GM23248 (cell line): Measurements from ENCODE around the gene ZNF541. TPM values are rescaled to one million over a fixed set of nuclear protein-coding genes. Genes with fewer than 3 reads are reported as not detected.

ENCODE experiments used
- DNase-seq: peaks from one replicate; pipeline ENCODE4 v3.0.0-alpha.2; 2015
- H2AFZ ChIP-seq: fragments of 200-600 bp; sonication (generic); 2 replicates; pipeline ENCODE4 v1.6.1; 2016; ENCODE audit warnings: antibody characterized with exemption
- H3F3A ChIP-seq: fragments of 200-600 bp; sonication (generic); 2 replicates; pipeline ENCODE4 v1.6.1; 2016; ENCODE audit warnings: mild to moderate bottlenecking, antibody characterized with exemption, mixed run types; ENCODE audit not compliant: insufficient read depth
- H3K27ac ChIP-seq: fragments of 200-600 bp; sonication (generic); 2 replicates; pipeline ENCODE4 v1.5.1; 2016; ENCODE audit warnings: mild to moderate bottlenecking
- H3K27me3 ChIP-seq: fragments of 200-600 bp; sonication (generic); replicated peaks from 2 replicates; pipeline ENCODE4 v1.6.1; 2016; ENCODE audit warnings: mild to moderate bottlenecking; ENCODE audit not compliant: insufficient read depth
- H3K36me3 ChIP-seq: fragments of 200-600 bp; sonication (generic); 2 replicates; pipeline ENCODE4 v1.6.1; 2016; ENCODE audit warnings: low read depth, mild to moderate bottlenecking
- H3K4me1 ChIP-seq: fragments of 200-600 bp; sonication (generic); 2 replicates; pipeline ENCODE4 v1.6.1; 2016; ENCODE audit warnings: mild to moderate bottlenecking; ENCODE audit not compliant: insufficient read depth
- H3K4me2 ChIP-seq: fragments of 200-600 bp; sonication (generic); one replicate; pipeline ENCODE4 v1.6.1; 2016; ENCODE audit warnings: mild to moderate bottlenecking; ENCODE audit not compliant: unreplicated experiment
- H3K4me3 ChIP-seq: fragments of 200-600 bp; sonication (generic); 2 replicates; pipeline ENCODE4 v1.5.1; 2016; ENCODE audit warnings: mild to moderate bottlenecking
- H3K79me2 ChIP-seq: fragments of 200-600 bp; sonication (generic); 2 replicates; pipeline ENCODE4 v1.6.1; 2016; ENCODE audit warnings: mild to moderate bottlenecking; ENCODE audit not compliant: insufficient read depth
- H3K9ac ChIP-seq: fragments of 200-600 bp; sonication (generic); 2 replicates; pipeline ENCODE4 v1.6.1; 2016; ENCODE audit warnings: mild to moderate bottlenecking
- H3K9me2 ChIP-seq: fragments of 200-600 bp; sonication (generic); 2 replicates; pipeline ENCODE4 v1.6.1; 2016; ENCODE audit warnings: mixed run types, mild to moderate bottlenecking, moderate library complexity; ENCODE audit not compliant: insufficient read depth
- H3K9me3 ChIP-seq: fragments of 200-600 bp; sonication (generic); one replicate; pipeline ENCODE4 v1.6.1; 2017; ENCODE audit warnings: low read depth
- H4K20me1 ChIP-seq: fragments of 200-600 bp; sonication (generic); 2 replicates; pipeline ENCODE4 v1.6.0; 2016; ENCODE audit not compliant: insufficient read depth
- EZH2 ChIP-seq: fragments of 200-600 bp; sonication (generic); IDR thresholded peaks from 2 replicates; pipeline ENCODE4 v1.6.1; 2018; ENCODE audit warnings: antibody characterized with exemption, mild to moderate bottlenecking; ENCODE audit not compliant: insufficient read depth, poor library complexity, severe bottlenecking
- EZH2phosphoT487 ChIP-seq: fragments of 200-600 bp; sonication (generic); IDR thresholded peaks from 2 replicates; pipeline ENCODE4 v1.6.1; 2018; ENCODE audit warnings: antibody characterized with exemption, moderate library complexity, mild to moderate bottlenecking, low read depth; ENCODE audit not compliant: insufficient read depth
- WGBS, 2 experiments: methylation state at CpG; one replicate each; pipeline ENCODE4 v1.1.6; 2015 to 2017; ENCODE audit warnings: low lambda C conversion rate in 2 of 2, low coverage in 1 of 2; ENCODE audit errors: missing lambda C conversion rate in 2 of 2; 5-methylcytosine and 5-hydroxymethylcytosine counted together
- in situ Hi-C: fragments of 300-500 bp; cut with MboI; formaldehyde crosslinking; loops from 2 replicates; pipeline ENCODE4 v1.15.0; 2020
- polyA plus RNA-seq: library from polyadenylated mRNA; unstranded; fragments of >200 nt; fragmentation: Nextera tagmentation; extraction: Ambion mirVana; gene quantifications from 2 replicates; pipeline ENCODE4 v1.2.1, GENCODE V29; 2016
- total RNA-seq: library from RNA; depleted of rRNA; stranded (reverse); fragments of >200 nt; shearing (Covaris generic); gene quantifications from 2 replicates; pipeline ENCODE4 v1.2.3, GENCODE V29; 2014

ZNF541 gene
- total and polyA plus RNA-seq, 2 experiments from 2014 or later: 0.15 TPM; not detected in 1

DNA sequence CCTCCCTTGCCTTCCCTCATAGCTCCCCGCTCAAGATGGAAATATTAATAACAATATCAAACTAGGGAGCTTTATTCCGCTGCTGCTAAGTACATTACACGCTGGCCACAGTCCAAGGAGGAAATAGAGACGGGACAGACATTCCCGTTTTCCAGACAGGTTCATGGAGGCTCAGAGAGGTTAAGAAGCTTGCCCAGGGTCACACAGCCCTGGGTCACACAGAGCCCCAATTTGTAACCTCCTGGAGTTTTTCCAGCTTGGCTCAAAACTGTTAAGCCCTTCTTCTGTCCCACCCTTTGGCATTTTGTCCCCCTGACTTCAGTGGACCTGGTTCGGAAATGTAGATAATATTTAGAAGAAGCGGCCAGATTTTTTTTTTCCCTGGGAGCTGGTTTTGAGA, 38.0 kb upstream of the ZNF541 start:
- no peak overlapping the region for H2AFZ ChIP-seq
- H3K79me2 ChIP-seq: peaks cover 89% of the 10 kb centered on the region
- H3K4me2 ChIP-seq: peak overlapping the region; percentile 72
- peak overlapping the region; percentile 100 for H3K9ac ChIP-seq
- no peak for TF ChIP-seq EZH2
- no peak for TF ChIP-seq EZH2phosphoT487
- H3K9me2 ChIP-seq: no peaks in the 10 kb centered on the region
- H4K20me1 ChIP-seq: no peaks in the 10 kb centered on the region
- WGBS, 2 experiments: 34 to 35% methylated on average over 7 of the region's 7 CpGs
- H3K27ac ChIP-seq: peak overlapping the region; percentile 95
- no peaks in the 10 kb centered on the region for H3K36me3 ChIP-seq
- in situ Hi-C loops: no loop called here
- peaks cover 11% of the 10 kb centered on the region for H3F3A ChIP-seq
- no peaks in the 10 kb centered on the region for H3K9me3 ChIP-seq
- peak overlapping the region; percentile 96 for H3K4me3 ChIP-seq
- peak; percentile 37 for DNase-seq
- no peaks in the 10 kb centered on the region for H3K27me3 ChIP-seq
- H3K4me1 ChIP-seq: peaks cover 27% of the 10 kb centered on the region

DNA sequence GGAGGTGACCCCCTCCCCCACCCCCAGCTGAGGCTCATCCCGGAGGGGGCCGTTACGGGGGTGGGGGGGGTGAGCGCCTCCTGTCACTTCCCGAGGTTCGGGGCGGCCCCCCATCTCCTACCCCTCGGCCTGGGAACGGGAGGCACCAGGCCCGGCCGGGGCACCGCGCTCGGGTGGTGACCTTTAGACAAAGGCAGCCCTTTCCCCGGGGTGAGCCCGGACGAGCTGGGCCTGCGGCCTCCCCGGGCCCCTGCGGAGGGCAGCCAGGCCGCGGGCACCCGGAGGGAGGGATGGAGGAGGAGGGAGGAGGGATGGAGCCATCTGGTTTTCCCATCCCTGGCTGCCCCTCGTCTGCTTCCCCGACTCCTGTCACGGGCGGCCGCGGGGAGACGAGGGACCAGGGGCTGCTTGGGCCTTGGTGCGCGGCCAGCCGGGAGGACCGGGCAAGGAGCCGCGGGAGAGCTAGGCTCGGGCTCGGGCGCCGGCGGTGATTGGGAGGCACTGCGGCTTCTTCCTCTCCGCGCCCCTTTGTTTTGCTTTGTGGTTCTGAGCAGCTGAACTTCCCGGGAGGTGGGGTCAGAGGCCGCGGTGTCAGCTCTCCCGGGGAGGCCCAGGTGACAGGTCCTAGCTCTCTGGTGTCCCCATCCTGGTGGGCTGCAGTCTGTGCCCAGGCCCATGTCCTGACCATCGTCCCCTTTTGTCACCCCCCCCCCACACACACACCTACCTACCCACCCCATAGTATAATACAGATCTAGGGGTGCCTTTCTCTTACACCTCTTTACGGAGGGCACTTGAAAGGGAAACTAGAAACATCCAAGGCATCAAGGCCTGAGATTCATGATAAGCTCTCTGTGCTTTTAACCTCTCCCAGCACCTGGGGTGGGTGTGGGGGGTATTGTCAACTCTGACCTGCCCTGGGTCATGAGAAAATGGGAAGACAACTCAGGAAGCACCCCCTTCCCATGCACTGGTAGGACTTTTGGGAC, 37.3 kb upstream of the ZNF541 start:
- DNase-seq: peak; percentile 74

GRCh38 chr19:47608969-47609905, 36.3 kb upstream of the ZNF541 start, which contains the start of gene BICRA:
Gene BICRA, plus strand, starts transcription at chr19:47609134. Its CDS starts 64,441 bp downstream, at chr19:47673575.
- peaks cover 27% of the 10 kb centered on the region for H3K4me1 ChIP-seq
- in situ Hi-C loops: no loop called here
- no peaks in the 10 kb centered on the region for H4K20me1 ChIP-seq
- peaks cover 73% of the 10 kb centered on the region for H3K79me2 ChIP-seq
- peaks cover 17% of the 10 kb centered on the region for H3F3A ChIP-seq
- no peaks in the 10 kb centered on the region for H3K9me3 ChIP-seq
- H3K36me3 ChIP-seq: no peaks in the 10 kb centered on the region
- H3K27ac ChIP-seq: peak within 1 kb of the TSS; percentile 95
- H3K4me2 ChIP-seq: peak within 1 kb of the TSS; percentile 82
- 1 to 2% methylated on average over 17 to 91 of the region's 94 CpGs for WGBS, 2 experiments
- H3K27me3 ChIP-seq: no peaks in the 10 kb centered on the region
- peak within 1 kb of the TSS; percentile 83 for H2AFZ ChIP-seq
- H3K4me3 ChIP-seq: peak within 1 kb of the TSS; percentile 96
- no peak for TF ChIP-seq EZH2phosphoT487
- peak; percentile 94 for DNase-seq
- H3K9me2 ChIP-seq: no peaks in the 10 kb centered on the region
- H3K9ac ChIP-seq: peak within 1 kb of the TSS; percentile 100

More for the DNA sequence above, 37.3 kb upstream of the ZNF541 start:
- Histone ChIP-seq H3K4me1 (peaks cover 27% of the 10 kb centered on the region), H3K79me2 (peaks cover 82% of the 10 kb centered on the region), H3K9me3 (no peaks in the 10 kb centered on the region), H3K4me3 (peak overlapping the region; percentile 96), H3K9me2 (no peaks in the 10 kb centered on the region), H2AFZ (no peak overlapping the region; the same call in 1 of the 2 replicates), H3F3A (peaks cover 17% of the 10 kb centered on the region), H3K36me3 (no peaks in the 10 kb centered on the region), H4K20me1 (no peaks in the 10 kb centered on the region), H3K4me2 (peak overlapping the region; percentile 72), H3K27me3 (no peaks in the 10 kb centered on the region), H3K9ac (peak overlapping the region; percentile 100), H3K27ac (peak overlapping the region; percentile 95)
- in situ Hi-C loops: no loop called here
- 1 to 2% methylated on average over 32 to 50 of the region's 50 CpGs for WGBS, 2 experiments
- TF ChIP-seq EZH2phosphoT487 (no peak), EZH2 (no peak)
